ENCODE measurements around the gene ADAMTSL4.

The ADAMTSL4 gene

DNA sequence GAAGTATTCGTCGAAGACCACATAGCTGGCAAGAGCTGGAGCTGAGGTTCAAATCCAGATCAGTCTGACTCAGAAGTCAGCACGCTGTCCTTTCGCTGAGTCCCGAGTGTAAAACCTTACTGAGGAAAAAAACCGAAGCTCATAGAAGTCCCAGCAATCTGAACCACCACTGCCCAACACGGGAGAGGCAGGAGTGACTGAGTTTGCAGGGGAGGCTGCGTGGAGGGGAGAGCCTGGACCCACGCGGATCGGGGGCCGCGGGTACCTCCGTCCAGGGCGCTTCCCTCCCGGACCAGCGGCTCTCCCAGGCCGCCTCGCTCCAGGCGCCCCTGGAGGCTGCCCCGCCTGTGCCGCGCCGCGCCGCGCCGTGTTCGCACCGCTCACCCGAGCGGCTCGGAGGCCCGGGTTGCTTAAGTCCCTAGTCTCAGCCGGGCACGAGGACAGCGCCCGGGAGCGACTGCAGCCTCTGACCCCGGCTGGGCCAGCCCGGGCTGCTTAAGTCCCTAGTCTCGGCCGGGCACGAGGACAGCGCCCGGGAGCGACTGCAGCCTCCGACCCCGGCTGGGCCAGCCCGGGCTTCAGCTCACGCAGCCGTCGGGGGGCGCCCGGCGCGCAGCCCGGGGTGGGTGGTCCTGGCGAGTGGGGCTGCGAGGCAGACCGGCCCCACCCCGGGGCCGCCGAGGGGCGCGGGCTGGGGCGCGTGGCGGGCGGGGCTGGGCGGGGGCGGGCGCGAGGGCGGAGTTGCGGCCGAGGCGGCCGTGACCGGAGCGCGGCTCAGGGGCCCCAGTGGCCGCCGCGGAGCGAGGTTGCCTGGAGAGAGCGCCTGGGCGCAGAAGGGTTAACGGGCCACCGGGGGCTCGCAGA lies at the start of gene ADAMTSL4:
Gene ADAMTSL4 (plus strand): TSS at position 777 of the 864 bp plus-strand sequence. CDS start 2,881 bp downstream, outside the sequence.
- peak; percentile 37 for DNase-seq

DNA sequence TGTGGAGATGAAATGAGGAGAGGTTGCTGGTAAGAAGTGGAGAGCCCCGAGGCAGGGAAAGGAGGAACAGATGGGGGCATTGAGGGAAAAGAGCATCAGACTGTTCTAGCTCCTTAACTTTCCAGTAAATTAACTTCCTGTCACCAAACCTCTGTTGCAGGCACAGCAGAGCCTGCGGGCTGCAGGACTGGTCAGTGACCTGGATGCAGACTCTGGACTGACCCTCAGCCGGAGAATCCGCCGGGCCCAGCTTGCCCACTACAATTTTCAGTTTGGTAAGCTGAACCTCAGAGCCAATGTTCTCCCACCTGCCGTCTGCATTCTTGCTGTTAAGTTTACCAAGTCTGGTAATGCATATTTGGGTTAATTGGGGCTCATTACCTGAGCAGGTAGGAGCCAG lies 43.8 kb upstream of the ADAMTSL4 start:
- DNase-seq = no peak

DNA sequence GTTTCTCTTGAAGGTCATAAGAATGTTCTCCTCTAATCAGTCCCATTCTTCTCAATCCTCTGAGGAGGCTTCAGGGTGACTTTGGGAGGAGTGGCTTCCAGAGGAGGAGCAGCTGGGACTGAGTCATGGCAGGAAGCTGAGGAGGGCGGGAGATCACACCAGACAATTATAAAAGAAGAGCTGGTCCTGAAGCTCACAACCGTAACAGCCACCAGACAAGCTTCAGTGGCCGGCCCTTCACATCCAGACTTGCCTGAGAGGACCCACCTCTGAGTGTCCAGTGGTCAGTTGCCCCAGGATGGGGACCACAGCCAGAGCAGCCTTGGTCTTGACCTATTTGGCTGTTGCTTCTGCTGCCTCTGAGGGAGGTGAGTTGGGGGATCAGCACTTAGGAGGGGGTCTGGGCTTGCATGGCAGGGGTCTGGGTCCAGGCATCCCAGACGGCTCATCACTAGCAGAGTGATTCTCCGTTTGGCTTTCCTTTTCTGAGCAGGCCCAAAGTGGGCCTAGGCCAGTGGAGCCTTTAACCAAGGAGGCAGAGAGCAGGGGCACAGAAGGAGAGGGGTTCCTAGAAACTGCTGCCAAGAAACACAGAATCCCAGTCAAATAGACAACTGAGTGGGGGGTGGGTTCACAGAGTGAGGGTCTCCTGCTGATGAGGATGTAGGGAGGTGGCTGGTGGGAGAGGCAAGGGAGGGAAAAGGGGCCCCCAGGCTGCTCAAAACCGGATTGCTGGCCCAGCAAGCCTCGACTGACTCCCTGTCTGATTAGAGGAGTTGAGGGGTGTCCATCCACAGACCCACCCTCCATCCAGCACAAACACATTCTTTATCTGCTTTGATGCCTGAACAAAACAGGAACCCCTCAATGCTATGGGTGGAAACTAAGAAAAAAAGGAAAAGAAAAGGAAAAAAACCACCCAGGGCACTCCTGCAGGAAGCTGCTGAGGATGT lies 41.0 kb upstream of the ADAMTSL4 start, which contains the start of gene ECM1:
Gene ECM1 (plus strand): TSS at position 198 of the 953 bp plus-strand sequence. CDS start 101 bp downstream, at position 299.
- DNase-seq = no peak

DNA sequence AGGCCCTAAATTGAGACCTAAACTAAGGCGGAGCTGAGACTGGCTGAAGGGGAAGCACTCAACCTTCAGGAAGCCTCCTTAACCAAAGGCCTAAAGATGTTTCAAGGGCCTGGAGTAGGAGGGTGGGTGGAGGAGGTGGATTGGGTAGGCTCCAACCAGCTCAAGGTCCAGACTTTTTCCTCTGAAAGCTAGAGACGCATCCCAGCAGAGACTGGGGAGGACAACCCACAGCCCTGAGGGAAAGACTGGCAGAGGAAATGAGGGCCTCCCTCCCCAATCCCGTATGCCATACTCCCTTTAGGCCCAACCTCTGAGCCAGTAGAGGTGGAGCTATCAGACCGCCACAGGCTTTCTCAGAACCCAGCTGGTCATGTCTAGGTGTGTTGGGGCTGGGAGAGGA lies 40.2 kb upstream of the ADAMTSL4 start:
- DNase-seq = no peak

DNA sequence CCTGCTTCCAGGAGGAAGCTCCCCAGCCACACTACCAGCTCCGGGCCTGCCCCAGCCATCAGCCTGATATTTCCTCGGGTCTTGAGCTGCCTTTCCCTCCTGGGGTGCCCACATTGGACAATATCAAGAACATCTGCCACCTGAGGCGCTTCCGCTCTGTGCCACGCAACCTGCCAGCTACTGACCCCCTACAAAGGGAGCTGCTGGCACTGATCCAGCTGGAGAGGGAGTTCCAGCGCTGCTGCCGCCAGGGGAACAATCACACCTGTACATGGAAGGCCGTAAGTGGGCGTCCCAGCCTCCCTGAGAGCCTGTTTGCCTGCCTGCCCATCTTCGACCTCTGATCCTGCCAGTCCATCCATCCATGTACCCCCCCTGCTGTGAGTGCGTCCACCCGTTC lies 37.7 kb upstream of the ADAMTSL4 start:
- no peak for DNase-seq

DNA sequence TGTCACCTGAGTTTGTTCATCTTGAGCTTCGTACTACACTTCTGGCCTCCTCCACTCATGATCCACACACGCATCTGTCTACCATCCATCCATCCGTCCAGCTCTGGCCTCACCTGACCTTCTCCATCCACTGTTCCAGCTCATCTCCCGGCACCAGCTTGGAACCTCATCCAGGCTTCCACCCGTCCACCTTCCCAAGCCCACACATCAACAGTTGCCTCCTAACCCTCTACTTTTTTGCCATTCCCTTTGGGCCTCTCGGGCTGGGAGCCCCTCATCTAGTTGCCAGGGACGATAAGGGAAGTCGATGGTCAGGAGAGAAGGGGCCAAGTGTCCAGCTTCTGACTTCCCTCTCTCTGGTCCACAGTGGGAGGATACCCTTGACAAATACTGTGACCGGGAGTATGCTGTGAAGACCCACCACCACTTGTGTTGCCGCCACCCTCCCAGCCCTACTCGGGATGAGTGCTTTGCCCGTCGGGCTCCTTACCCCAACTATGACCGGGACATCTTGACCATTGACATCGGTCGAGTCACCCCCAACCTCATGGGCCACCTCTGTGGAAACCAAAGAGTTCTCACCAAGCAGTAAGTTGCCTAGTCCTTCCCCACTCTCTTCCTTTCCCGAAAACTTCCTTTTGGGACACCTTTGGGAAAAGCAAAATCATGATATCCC lies 37.1 kb upstream of the ADAMTSL4 start:
- no peak for DNase-seq

DNA sequence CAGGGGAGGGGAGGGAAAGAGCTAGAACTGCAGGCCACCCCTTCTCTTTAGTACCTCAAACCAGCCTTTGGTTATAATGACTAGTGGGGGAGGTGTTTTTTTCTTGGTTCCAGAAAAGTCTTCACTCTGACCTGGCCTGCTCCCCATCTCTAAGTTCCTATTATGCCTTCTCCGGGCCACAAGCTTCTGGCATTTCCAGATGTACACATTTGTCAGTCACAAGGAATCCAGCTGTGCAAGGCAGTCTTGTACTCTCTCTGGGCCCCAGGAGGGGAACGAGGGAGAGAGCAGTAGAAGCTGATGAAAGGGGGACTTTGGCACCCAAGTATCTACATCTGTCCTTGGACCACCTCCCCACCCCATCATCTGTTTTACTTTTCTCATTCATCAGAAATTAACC lies 36.4 kb upstream of the ADAMTSL4 start:
- no peak for DNase-seq

DNA sequence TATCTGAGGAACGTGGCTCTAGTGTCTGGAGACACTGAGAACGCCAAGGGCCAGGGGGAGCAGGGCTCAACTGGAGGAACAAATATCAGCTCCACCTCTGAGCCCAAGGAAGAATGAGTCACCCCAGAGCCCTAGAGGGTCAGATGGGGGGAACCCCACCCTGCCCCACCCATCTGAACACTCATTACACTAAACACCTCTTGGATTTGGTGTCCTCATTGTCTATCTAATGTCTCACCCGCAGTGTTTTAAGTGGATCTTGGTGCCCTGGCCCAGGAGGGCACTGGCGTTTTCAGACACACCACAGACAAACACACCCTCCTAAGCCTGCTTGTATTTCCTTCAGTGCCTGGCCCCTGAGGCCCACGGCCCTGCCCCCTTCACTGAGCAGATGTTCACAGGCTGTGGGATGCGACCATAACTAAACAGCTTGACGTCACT lies 35.8 kb upstream of the ADAMTSL4 start:
- no peak for DNase-seq

DNA sequence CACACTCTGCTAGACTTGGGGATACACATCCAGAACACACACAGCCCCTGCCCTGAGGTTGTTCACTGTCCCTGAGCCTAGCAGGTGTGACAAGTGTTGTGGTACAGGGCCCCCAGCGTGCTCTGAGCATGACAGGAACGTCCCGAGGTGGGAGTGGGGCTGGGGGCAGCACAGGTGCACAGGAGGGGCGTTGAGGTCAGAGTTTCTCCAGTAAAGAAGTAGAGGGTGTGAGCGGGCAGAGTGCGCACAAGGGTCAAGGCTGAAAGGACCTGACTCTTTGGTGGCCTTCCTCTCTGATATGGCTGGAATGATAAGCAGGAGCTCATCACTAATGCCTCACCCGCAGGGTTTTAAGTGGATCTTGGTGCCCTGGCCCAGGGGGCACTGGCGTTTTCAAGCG lies 34.9 kb upstream of the ADAMTSL4 start:
- no peak for DNase-seq

DNA sequence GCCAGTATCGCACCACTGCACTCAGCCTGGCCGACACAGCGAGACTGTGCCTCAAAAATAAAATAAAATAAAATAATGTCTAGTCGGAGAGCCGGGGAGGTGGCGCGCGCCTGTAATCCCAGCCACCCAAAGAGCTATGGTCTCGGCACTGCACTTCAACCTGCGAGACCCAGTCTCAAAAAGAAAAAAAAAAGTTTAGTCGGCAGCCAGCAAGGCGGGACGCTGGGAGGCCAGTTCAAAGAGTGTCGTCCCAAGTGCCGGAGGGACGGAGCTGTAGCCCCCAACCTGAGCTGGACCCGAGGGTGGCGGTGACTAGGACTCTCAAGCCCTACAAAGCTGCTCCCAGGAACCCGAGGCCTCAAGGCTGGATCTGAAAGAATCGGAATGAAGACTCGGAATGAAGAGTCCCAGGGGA lies 34.3 kb upstream of the ADAMTSL4 start:
- DNase-seq = no peak

DNA sequence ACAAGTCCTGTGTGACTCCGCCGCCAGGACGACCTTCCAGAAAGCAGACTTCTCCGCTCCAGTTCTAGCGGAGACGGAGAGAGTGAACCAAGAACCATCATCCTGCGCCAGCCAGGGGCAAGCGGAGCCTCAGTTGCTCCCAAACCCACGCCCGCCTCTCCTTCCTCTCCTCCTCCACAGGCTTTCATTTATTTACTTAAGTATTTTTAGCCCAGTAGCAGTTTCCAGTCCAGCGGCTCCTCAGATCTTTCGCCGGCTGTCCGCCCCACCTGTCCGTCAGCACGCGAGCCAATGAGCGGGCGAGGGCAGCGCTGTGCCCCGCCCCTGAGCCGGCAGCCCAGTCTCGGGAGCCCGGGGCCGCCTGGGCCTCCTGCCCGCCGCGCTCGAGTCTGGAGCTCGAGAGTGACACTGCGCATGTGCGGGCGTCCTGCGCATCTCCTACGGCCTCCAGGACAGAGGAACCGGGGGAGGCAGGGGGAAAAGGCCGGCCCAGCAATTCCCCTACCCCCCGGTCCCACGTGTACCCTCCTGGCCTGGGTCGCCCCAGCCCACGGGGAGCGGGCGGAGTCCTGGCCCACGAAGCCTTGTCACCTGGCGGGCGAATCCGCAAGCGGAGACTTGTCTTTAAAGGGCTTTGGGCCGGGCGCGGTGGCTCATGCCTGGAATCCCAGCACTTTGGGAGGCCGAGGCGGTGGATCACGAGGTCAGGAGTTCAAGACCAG lies 33.7 kb upstream of the ADAMTSL4 start, which contains the start of gene FALEC:
Gene FALEC (plus strand): TSS at position 425 of the 722 bp plus-strand sequence.
- DNase-seq = peak; percentile 96

DNA sequence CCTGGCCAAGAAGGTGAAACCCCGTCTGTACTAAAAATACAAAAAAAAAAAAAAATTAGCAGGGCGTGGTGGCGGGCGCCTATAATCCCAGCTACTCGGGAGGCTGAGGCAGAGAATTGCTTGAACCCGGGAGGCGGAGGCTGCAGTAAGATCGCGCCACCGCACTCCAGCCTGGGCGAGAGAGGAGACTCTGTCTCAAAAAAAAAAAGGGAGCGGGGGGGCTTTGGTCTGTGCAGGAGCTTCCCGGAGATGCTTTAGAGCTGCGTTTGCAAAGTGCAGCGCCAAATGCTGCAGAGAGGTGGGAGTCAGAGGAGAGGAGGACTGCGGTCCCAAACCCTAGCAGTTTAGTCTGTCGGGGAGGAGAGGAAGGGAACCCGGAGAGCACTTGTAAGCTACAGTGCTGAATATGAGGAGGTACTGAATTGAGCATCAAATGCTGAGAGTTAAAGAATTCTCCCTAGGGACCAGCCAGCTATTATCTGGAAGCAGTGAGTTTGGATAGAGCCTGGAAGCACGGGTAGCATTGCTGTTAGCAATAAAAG lies 33.1 kb upstream of the ADAMTSL4 start:
- no peak for DNase-seq

DNA sequence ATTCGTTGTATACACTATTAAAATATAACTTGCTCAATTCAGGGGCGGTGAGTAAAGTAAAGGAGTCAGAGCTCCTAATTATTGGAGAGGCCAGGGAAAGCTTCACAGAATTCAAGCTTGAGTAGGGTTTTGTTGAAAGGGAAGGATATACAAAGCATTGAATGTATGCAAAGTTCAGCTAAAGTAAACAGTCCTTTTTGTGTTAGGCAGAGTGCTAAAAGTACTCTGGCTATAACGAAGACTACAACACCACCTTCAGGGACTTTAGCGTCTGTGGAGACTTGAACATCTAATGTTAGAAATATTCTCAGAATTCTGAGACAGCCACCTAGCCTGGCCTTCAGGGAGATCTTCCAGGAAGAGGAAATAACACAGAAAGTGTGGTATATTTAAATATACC lies 32.6 kb upstream of the ADAMTSL4 start:
- peak; percentile 6 for DNase-seq

DNA sequence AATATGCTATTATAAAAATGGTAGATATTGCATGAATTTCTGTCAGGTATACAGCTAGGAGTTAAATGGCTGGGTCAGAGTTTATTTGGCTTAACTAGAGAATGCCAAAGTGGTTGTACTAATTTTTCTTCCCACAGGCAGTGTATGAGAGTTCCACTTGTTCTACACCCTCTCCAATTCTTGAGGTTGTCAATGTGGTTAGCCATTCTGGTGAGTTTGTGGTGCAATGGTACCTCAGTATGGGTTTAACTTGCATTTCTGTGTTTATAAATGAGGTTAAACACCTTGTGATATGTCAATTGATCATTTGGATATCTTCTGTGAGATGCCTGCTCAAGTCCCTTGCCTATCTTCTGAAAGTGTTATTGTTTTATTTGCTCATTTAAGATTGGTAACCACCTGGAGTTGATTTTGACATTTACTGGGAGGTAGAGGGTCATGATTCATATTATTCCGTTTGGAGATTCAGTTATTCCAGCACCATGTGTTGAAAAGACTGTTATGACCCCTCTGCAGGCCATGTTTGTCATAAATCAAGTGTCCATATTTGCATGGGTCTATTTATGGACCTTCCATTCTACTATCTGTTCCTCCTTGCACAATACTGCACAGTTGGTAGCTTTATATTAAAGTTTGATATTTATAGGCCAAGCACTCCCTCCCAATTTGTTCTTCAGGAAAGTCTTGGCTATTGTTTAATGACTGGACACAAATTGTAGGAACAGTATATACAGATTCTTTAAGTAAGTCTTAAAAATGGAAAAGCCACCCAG lies 27.8 kb upstream of the ADAMTSL4 start:
- no peak for DNase-seq

DNA sequence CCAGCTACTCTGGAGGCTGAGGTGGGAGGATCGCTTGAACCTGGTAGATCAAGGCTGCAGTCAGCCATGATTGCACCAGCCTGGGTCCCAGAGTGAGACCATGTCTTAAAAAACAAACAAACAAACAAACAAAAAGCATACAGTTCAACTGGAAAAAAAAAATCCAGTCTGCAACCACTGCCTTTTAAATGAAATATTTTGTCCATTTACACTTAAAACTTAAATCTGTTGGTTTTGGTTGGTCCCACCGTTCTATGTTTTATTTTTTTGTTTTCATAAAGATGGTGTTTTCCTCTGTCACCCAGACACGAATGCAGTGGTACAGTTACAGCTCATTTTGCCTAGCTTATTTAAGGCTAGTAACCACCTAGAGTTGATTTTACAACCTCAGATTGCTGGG lies 23.9 kb upstream of the ADAMTSL4 start:
- DNase-seq = no peak

DNA sequence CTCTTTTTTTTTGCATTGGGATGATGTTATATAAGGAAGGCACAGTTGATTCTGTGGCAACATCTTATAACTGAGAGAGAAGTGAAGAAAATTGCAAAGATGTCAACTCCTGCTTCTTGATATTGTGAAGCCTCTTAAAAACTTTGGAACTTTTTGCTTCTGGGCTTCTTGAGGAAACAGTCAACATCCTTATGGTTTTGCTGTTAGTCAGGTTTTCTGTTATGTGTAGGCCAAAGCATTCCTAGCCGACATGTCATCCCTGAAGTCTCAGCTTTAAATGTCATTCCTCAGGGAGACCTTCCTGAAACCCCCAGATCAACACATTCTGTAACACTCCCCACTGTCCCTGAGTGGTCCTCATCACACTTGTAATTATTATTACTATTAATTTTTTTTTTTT lies 21.0 kb upstream of the ADAMTSL4 start:
- DNase-seq = no peak

DNA sequence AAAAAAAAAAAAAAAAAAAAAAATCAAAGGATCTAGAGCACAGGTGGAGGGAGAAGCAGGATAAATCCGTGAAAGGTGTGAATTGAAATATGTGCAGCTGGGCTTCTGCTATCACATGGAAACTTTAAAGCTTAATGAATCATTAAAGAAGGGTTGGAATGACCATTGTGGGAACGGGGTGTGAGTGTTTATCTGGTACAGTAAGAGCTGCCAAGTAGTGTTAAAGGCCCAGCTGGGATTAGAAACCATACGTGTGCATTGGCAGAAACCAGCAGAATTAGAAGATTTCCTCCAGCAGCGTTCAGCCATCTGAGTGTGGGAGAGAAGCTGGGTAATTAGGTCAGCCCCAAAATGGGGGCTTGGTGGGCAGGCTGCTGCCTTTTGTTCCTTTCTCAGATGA lies 20.2 kb upstream of the ADAMTSL4 start:
- no peak for DNase-seq

DNA sequence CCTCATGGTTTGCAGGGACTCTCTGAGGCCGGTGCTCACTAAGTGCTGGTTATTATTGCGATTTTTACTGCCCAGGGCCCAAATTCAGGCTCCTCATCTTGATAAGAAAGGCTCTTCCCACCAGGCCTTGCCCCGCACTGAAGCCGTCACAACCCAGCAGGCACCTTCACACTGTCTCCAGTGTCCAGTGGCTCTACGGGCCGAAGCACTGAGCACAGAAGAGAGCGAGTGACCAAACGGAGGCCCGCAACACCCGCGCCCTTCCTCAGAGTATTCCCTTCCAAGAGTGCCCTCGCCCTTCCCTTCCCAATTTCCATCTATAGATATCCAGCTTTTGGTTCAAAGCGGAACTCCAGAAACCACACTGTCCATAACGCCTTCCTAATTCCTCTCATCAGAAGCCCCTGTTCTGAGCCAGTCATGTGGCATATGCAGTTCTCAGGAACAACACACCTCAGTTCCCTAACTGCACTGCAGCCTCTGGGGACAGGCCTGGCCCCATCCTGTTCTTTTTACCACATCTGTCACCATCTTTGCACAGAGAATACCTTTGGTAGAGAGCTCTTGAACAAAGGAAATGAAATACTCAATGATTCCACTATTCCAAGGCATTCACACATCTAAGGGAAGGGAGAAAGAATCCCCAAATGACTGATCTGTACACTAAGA lies 18.6 kb upstream of the ADAMTSL4 start:
- DNase-seq = no peak

DNA sequence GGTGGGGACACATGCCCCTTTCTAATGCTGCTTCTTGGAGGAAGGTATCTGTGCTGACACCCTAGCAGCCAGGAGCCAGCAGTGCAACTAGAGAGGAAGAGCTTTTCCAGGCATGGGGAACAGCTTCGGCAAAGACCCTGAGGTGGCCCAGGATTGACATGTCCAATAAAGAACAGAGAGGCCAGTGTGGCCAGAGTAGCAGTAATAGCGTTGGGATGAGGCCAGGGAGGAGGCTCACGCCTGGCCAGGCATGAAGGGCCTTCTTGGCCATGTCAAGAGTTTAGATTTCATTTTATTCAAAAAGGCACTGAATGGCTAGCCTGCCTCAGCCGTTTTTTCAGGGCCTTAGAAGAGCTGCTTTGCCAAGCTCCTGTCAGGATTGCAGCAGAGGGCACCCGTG lies 16.3 kb upstream of the ADAMTSL4 start:
- no peak for DNase-seq

DNA sequence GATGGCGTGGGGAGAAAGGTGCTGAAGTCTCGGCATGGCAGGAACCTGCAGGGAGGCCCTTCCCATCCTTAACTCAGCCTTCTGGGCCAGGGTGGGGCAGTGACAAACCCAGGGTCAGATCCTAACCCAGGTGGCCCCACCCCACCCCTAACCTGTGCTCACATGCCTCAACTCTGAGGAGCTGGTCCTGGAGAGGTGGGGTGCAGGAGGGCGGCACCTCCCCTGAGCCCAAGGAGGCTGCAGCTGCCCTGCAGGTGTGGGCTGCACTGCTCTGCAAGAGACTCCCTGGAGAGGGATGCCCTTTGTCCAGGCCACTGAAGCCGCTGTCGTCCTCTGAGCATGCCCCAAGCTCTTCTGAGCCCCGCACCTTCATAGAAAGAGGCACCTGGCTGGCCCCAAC lies 15.2 kb upstream of the ADAMTSL4 start:
- no peak for DNase-seq
